ENCODE results near the gene NELL2.

GRCh38 chr12:44460261-44460660 is 415.9 kb downstream of the NELL2 start:
- TF ChIP-seq CTCF (IDR thresholded peaks at IDR 0.05) (no peak), HOXB5 (CRISPR knock-in tag; IDR thresholded peaks at IDR 0.05) (no peak), RFX5 (IDR thresholded peaks at IDR 0.05) (no peak), ZSCAN20 (CRISPR knock-in tag; IDR thresholded peaks at IDR 0.05) (no peak), CEBPB (IDR thresholded peaks at IDR 0.05) (no peak), HOXA7 (CRISPR knock-in tag; IDR thresholded peaks at IDR 0.05) (no peak), PBX3 (IDR thresholded peaks at IDR 0.05) (no peak), RAD21 (conservative IDR thresholded peaks at IDR 0.05 in 1 of 2, IDR thresholded peaks at IDR 0.05 in 1 of 2) (no peak), BHLHE40 (IDR thresholded peaks at IDR 0.05; ENCODE audit: low read depth, low read length) (no peak), MAZ (IDR thresholded peaks at IDR 0.05; ENCODE audit: borderline replicate concordance, low read depth, low read length) (no peak), CHD2 (IDR thresholded peaks at IDR 0.05; ENCODE audit: low read length, partially characterized antibody) (no peak)

Data from A549 (cell line).